ENCODE data around the gene RUNX2.

Gene RUNX2

GRCh38 chr6:45518013-45518720 is 190.0 kb downstream of the RUNX2 start:
- no peak overlapping the region for H3K27ac ChIP-seq
- TF ChIP-seq, protein P1, sequence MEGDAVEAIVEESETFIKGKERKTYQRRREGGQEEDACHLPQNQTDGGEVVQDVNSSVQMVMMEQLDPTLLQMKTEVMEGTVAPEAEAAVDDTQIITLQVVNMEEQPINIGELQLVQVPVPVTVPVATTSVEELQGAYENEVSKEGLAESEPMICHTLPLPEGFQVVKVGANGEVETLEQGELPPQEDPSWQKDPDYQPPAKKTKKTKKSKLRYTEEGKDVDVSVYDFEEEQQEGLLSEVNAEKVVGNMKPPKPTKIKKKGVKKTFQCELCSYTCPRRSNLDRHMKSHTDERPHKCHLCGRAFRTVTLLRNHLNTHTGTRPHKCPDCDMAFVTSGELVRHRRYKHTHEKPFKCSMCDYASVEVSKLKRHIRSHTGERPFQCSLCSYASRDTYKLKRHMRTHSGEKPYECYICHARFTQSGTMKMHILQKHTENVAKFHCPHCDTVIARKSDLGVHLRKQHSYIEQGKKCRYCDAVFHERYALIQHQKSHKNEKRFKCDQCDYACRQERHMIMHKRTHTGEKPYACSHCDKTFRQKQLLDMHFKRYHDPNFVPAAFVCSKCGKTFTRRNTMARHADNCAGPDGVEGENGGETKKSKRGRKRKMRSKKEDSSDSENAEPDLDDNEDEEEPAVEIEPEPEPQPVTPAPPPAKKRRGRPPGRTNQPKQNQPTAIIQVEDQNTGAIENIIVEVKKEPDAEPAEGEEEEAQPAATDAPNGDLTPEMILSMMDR (conservative IDR thresholded peaks at IDR 0.05), result no peak
- no peak for TF ChIP-seq ZFX (IDR thresholded peaks at IDR 0.05)

DNA sequence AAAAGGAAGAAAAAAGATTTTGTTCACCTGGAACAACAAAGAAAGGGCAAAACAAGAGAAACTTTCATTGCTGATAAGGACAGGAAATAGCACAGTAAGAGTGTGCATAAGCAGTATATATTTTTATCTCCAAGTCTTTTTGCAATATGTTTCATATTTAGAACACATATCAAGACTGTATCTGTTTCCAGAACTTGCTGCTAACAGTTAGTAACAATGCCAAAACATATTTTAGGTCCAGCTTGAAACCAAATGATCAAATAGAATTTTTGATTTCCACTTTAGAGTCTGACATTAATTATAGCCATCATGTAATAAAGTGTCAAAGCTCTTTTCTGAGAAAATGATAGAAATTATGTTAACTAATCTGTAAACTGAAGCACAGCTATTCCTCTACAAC is 193.1 kb downstream of the RUNX2 start:
- H3K27ac ChIP-seq, result no peak overlapping the region
- TF ChIP-seq, protein P1 (conservative IDR thresholded peaks at IDR 0.05), result no peak
- TF ChIP-seq ZFX (IDR thresholded peaks at IDR 0.05), result no peak

DNA sequence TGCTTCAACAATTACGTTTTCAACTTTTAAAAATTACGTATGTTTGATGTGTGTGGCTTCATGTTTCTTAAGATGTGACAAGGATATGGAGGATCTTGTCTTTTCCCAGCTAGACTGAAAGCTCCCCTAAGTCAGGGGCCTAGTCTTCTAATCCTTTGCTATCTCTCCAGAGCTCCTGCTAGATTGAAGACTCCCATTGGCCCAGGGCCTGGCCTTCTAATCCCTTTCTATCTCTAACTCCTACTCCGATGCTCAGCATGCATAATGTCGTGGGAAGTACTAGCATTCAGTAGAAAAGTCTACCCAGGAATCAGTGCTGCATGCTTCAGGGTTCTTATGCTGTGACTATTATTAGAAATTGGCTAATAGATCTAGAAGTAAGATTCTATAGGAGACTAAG is 194.4 kb downstream of the RUNX2 start:
- no peak overlapping the region for H3K27ac ChIP-seq
- TF ChIP-seq, protein P1 (conservative IDR thresholded peaks at IDR 0.05), result no peak
- TF ChIP-seq ZFX (IDR thresholded peaks at IDR 0.05), result no peak

DNA sequence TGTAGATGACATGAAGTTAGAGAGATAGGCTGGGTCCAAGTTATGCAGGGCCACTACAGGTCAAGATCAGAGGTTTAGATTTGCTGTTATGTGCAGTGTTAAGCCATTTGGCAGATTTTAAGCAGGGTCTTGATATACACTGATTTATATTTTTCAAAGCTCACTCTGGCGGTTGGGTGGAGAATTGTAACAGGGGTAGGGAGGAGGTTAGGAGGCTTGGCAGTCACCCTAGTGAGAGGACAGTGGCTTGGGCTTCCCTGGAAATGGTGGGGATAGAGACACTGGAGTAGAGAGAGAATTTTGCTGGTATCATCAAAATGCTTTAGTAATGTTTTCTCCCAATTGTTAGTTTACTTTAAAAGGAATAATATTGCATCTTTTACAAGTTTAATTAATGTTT is 199.1 kb downstream of the RUNX2 start:
- no peak overlapping the region for H3K27ac ChIP-seq
- TF ChIP-seq, protein P1 (conservative IDR thresholded peaks at IDR 0.05), result no peak
- no peak for TF ChIP-seq ZFX (IDR thresholded peaks at IDR 0.05)

- TF ChIP-seq ZFX (IDR thresholded peaks at IDR 0.05), result no peak
- TF ChIP-seq, protein P1 (conservative IDR thresholded peaks at IDR 0.05), result no peak
Measured at GRCh38 chr6:45531999-45532595, 204.0 kb downstream of the RUNX2 start.

GRCh38 chr6:45532721-45533210 is 204.6 kb downstream of the RUNX2 start:
- TF ChIP-seq ZFX (IDR thresholded peaks at IDR 0.05), result no peak
- TF ChIP-seq, protein P1 (conservative IDR thresholded peaks at IDR 0.05), result no peak
- no peak overlapping the region for H3K27ac ChIP-seq

More at GRCh38 chr6:45531999-45532595, 204.0 kb downstream of the RUNX2 start:
- H3K27ac ChIP-seq, result no peak overlapping the region

GRCh38 chr6:45533386-45533785 is 205.3 kb downstream of the RUNX2 start:
- TF ChIP-seq, protein P1 (conservative IDR thresholded peaks at IDR 0.05), result no peak
- TF ChIP-seq ZFX (IDR thresholded peaks at IDR 0.05), result no peak

More at GRCh38 chr6:45533386-45533785, 205.3 kb downstream of the RUNX2 start:
- no peak overlapping the region for H3K27ac ChIP-seq

Measured in C4-2B (cell line).